HEK293 (cell line): ENCODE data around the gene HOXC5.

ENCODE experiments used
- GFI1B ChIP-seq: fragments of 450-650 bp; formaldehyde crosslinking; IDR thresholded peaks from 2 replicates; pipeline ENCODE4 v1.5.1; 2016; ENCODE audit warnings: missing biosample characterization, missing genetic modification characterization
- GLIS1 ChIP-seq: fragments of 450-650 bp; formaldehyde crosslinking; IDR thresholded peaks from 2 replicates; pipeline ENCODE4 v1.5.1; 2016; ENCODE audit warnings: missing biosample characterization, missing genetic modification characterization
- GLIS2 ChIP-seq: fragments of 450-650 bp; formaldehyde crosslinking; IDR thresholded peaks from 2 replicates; pipeline ENCODE4 v1.5.1; 2016; ENCODE audit warnings: missing biosample characterization, missing genetic modification characterization
- KLF1 ChIP-seq: fragments of 450-650 bp; formaldehyde crosslinking; IDR thresholded peaks from 2 replicates; pipeline ENCODE4 v1.5.1; 2016; ENCODE audit warnings: missing biosample characterization, missing genetic modification characterization
- OSR2 ChIP-seq: fragments of 450-650 bp; formaldehyde crosslinking; IDR thresholded peaks from 2 replicates; pipeline ENCODE4 v1.5.1; 2016; ENCODE audit warnings: missing biosample characterization, missing genetic modification characterization
- SP7 ChIP-seq: fragments of 450-650 bp; formaldehyde crosslinking; IDR thresholded peaks from 2 replicates; pipeline ENCODE4 v1.5.1; 2016; ENCODE audit warnings: missing biosample characterization, missing genetic modification characterization
- TCF7L2 ChIP-seq: IDR thresholded peaks from 2 replicates; pipeline ENCODE4 v1.6.1; 2011; ENCODE audit warnings: low read depth, mild to moderate bottlenecking, inconsistent platforms, low read length, moderate library complexity, borderline replicate concordance
- ZBTB20 ChIP-seq: fragments of 450-650 bp; formaldehyde crosslinking; IDR thresholded peaks from 2 replicates; pipeline ENCODE4 v1.5.1; 2016; ENCODE audit warnings: missing biosample characterization, missing genetic modification characterization
- ZEB2 ChIP-seq: fragments of 450-650 bp; formaldehyde crosslinking; IDR thresholded peaks from 2 replicates; pipeline ENCODE4 v1.5.1; 2016; ENCODE audit warnings: missing biosample characterization, missing genetic modification characterization
- ZIC2 ChIP-seq: fragments of 450-650 bp; formaldehyde crosslinking; IDR thresholded peaks from 2 replicates; pipeline ENCODE4 v1.5.1; 2016; ENCODE audit warnings: missing biosample characterization, missing genetic modification characterization
- ZNF16 ChIP-seq: fragments of 450-650 bp; formaldehyde crosslinking; IDR thresholded peaks from 2 replicates; pipeline ENCODE4 v1.5.1; 2016; ENCODE audit warnings: low read depth, missing biosample characterization, missing genetic modification characterization
- ZNF19 ChIP-seq: fragments of 450-650 bp; formaldehyde crosslinking; IDR thresholded peaks from 2 replicates; pipeline ENCODE4; 2016; ENCODE audit warnings: missing biosample characterization, missing genetic modification characterization, low read depth
- ZNF248 ChIP-seq: fragments of 450-650 bp; formaldehyde crosslinking; IDR thresholded peaks from 2 replicates; pipeline ENCODE4 v1.5.1; 2017; ENCODE audit warnings: missing biosample characterization, missing genetic modification characterization
- ZNF501 ChIP-seq: fragments of 450-650 bp; formaldehyde crosslinking; IDR thresholded peaks from 2 replicates; pipeline ENCODE4 v1.5.1; 2016; ENCODE audit warnings: missing biosample characterization, missing genetic modification characterization
- ZNF571 ChIP-seq: fragments of 450-650 bp; formaldehyde crosslinking; IDR thresholded peaks from 2 replicates; pipeline ENCODE4 v1.5.0; 2017; ENCODE audit warnings: missing biosample characterization, missing genetic modification characterization
- ZNF623 ChIP-seq: fragments of 450-650 bp; formaldehyde crosslinking; IDR thresholded peaks from 2 replicates; pipeline ENCODE4 v1.5.1; 2016; ENCODE audit warnings: missing biosample characterization, missing genetic modification characterization
- ZNF707 ChIP-seq: fragments of 450-650 bp; formaldehyde crosslinking; IDR thresholded peaks from 2 replicates; pipeline ENCODE4 v1.5.1; 2016; ENCODE audit warnings: missing biosample characterization, missing genetic modification characterization
- ZNF747 ChIP-seq: fragments of 450-650 bp; formaldehyde crosslinking; IDR thresholded peaks from 2 replicates; pipeline ENCODE4 v1.5.1; 2016; ENCODE audit warnings: missing biosample characterization, missing genetic modification characterization
- ZSCAN23 ChIP-seq: fragments of 450-650 bp; formaldehyde crosslinking; IDR thresholded peaks from 2 replicates; pipeline ENCODE4 v1.5.1; 2016; ENCODE audit warnings: missing biosample characterization, missing genetic modification characterization
- TF ChIP-seq, protein P1 (sequence below): fragments of 450-650 bp; formaldehyde crosslinking; conservative IDR thresholded peaks from 2 replicates; pipeline ENCODE4 v1.5.1; 2016; ENCODE audit warnings: low read depth, missing biosample characterization, missing genetic modification characterization
- TF ChIP-seq, protein P2 (sequence below): fragments of 450-650 bp; formaldehyde crosslinking; IDR thresholded peaks from 2 replicates; pipeline ENCODE4 v1.5.1; 2016; ENCODE audit warnings: missing biosample characterization, missing genetic modification characterization
- TF ChIP-seq, protein P3 (sequence below): fragments of 450-650 bp; formaldehyde crosslinking; conservative IDR thresholded peaks from 2 replicates; pipeline ENCODE4 v1.5.1; 2016; ENCODE audit warnings: low read depth, missing biosample characterization, missing genetic modification characterization
- TF ChIP-seq, protein P4 (sequence below): fragments of 450-650 bp; formaldehyde crosslinking; IDR thresholded peaks from 2 replicates; pipeline ENCODE4; 2016; ENCODE audit warnings: missing biosample characterization, missing genetic modification characterization
- TF ChIP-seq, protein P5 (sequence below): fragments of 450-650 bp; formaldehyde crosslinking; IDR thresholded peaks from 2 replicates; pipeline ENCODE4 v1.5.1; 2016; ENCODE audit warnings: missing biosample characterization, missing genetic modification characterization
- TF ChIP-seq, protein P6 (sequence below): fragments of 450-650 bp; formaldehyde crosslinking; IDR thresholded peaks from 2 replicates; pipeline ENCODE4 v1.5.1; 2017; ENCODE audit warnings: missing biosample characterization, missing genetic modification characterization

HOXC5 gene

DNA sequence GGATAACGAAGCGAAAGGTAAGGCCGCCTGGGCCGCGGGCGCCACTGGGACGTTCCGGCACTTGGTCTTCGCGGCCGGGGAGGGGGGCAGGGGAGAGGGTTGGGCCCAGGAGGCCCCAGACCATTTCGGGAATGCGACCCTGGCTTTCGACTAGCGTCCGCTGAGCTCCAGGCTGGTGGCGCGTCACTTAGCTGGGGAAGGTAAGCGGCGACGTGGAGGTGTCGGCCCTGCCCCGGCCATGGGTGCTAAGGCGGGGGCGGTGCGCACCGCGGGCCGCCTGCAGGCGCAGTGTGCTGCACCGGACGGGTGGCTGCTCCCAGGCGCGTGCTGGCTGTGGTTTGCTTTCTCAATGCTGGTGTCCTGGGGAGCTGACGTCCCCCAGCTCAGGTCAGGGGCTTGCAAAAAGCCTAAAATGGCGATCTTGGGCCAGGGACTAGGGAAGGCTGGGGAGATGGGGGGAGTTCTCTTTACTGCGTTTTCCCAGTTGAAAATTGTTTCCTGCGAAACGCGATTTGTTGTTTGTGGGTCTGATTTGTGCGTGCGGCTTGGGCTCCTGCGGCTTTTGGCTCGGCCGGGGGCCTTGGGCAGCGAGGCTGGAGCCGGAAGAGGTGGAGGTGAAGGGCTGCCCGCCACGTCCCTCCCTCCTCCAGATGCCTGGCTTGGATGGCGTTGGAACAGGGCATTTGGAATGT lies 46.7 kb upstream of the HOXC5 start (continued):
- TF ChIP-seq, protein P1, sequence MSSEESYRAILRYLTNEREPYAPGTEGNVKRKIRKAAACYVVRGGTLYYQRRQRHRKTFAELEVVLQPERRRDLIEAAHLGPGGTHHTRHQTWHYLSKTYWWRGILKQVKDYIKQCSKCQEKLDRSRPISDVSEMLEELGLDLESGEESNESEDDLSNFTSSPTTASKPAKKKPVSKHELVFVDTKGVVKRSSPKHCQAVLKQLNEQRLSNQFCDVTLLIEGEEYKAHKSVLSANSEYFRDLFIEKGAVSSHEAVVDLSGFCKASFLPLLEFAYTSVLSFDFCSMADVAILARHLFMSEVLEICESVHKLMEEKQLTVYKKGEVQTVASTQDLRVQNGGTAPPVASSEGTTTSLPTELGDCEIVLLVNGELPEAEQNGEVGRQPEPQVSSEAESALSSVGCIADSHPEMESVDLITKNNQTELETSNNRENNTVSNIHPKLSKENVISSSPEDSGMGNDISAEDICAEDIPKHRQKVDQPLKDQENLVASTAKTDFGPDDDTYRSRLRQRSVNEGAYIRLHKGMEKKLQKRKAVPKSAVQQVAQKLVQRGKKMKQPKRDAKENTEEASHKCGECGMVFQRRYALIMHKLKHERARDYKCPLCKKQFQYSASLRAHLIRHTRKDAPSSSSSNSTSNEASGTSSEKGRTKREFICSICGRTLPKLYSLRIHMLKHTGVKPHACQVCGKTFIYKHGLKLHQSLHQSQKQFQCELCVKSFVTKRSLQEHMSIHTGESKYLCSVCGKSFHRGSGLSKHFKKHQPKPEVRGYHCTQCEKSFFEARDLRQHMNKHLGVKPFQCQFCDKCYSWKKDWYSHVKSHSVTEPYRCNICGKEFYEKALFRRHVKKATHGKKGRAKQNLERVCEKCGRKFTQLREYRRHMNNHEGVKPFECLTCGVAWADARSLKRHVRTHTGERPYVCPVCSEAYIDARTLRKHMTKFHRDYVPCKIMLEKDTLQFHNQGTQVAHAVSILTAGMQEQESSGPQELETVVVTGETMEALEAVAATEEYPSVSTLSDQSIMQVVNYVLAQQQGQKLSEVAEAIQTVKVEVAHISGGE (tag by site-specific recombination): no peak
- TF ChIP-seq ZIC2 (tag by site-specific recombination): peak; percentile 88
- peak; percentile 32; the same call in 1 of the 2 replicates for TF ChIP-seq GLIS2 (tag by site-specific recombination)
- TF ChIP-seq ZNF571 (tag by site-specific recombination): no peak
- no peak for TF ChIP-seq ZSCAN23 (tag by site-specific recombination)
- TF ChIP-seq, protein P2, sequence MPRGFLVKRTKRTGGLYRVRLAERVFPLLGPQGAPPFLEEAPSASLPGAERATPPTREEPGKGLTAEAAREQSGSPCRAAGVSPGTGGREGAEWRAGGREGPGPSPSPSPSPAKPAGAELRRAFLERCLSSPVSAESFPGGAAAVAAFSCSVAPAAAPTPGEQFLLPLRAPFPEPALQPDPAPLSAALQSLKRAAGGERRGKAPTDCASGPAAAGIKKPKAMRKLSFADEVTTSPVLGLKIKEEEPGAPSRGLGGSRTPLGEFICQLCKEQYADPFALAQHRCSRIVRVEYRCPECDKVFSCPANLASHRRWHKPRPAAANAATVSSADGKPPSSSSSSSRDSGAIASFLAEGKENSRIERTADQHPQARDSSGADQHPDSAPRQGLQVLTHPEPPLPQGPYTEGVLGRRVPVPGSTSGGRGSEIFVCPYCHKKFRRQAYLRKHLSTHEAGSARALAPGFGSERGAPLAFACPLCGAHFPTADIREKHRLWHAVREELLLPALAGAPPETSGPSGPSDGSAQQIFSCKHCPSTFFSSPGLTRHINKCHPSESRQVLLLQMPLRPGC (tag by site-specific recombination): no peak
- no peak for TF ChIP-seq ZNF747 (tag by site-specific recombination)
- TF ChIP-seq ZNF16: no peak
- no peak for TF ChIP-seq ZNF19 (tag by site-specific recombination)
- TF ChIP-seq, protein P3, sequence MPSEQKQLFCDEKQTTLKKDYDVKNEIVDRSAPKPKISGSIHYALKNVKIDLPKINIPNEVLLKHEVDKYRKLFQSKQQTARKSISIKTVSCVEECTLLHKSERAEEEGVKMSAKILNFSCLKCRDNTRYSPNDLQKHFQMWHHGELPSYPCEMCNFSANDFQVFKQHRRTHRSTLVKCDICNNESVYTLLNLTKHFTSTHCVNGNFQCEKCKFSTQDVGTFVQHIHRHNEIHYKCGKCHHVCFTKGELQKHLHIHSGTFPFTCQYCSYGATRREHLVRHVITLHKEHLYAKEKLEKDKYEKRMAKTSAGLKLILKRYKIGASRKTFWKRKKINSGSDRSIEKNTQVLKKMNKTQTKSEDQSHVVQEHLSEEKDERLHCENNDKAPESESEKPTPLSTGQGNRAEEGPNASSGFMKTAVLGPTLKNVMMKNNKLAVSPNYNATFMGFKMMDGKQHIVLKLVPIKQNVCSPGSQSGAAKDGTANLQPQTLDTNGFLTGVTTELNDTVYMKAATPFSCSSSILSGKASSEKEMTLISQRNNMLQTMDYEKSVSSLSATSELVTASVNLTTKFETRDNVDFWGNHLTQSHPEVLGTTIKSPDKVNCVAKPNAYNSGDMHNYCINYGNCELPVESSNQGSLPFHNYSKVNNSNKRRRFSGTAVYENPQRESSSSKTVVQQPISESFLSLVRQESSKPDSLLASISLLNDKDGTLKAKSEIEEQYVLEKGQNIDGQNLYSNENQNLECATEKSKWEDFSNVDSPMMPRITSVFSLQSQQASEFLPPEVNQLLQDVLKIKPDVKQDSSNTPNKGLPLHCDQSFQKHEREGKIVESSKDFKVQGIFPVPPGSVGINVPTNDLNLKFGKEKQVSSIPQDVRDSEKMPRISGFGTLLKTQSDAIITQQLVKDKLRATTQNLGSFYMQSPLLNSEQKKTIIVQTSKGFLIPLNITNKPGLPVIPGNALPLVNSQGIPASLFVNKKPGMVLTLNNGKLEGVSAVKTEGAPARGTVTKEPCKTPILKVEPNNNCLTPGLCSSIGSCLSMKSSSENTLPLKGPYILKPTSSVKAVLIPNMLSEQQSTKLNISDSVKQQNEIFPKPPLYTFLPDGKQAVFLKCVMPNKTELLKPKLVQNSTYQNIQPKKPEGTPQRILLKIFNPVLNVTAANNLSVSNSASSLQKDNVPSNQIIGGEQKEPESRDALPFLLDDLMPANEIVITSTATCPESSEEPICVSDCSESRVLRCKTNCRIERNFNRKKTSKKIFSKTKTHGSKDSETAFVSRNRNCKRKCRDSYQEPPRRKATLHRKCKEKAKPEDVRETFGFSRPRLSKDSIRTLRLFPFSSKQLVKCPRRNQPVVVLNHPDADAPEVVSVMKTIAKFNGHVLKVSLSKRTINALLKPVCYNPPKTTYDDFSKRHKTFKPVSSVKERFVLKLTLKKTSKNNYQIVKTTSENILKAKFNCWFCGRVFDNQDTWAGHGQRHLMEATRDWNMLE (tag by site-specific recombination): no peak
- TF ChIP-seq ZBTB20 (tag by site-specific recombination): peak; percentile 48; the same call in 1 of the 2 replicates
- TF ChIP-seq, protein P4, sequence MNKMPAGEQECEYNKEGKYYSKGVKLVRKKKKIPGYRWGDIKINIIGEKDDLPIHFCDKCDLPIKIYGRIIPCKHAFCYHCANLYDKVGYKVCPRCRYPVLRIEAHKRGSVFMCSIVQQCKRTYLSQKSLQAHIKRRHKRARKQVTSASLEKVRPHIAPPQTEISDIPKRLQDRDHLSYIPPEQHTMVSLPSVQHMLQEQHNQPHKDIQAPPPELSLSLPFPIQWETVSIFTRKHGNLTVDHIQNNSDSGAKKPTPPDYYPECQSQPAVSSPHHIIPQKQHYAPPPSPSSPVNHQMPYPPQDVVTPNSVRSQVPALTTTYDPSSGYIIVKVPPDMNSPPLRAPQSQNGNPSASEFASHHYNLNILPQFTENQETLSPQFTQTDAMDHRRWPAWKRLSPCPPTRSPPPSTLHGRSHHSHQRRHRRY: no peak
- no peak for TF ChIP-seq TCF7L2
- TF ChIP-seq OSR2: no peak
- TF ChIP-seq, protein P5, sequence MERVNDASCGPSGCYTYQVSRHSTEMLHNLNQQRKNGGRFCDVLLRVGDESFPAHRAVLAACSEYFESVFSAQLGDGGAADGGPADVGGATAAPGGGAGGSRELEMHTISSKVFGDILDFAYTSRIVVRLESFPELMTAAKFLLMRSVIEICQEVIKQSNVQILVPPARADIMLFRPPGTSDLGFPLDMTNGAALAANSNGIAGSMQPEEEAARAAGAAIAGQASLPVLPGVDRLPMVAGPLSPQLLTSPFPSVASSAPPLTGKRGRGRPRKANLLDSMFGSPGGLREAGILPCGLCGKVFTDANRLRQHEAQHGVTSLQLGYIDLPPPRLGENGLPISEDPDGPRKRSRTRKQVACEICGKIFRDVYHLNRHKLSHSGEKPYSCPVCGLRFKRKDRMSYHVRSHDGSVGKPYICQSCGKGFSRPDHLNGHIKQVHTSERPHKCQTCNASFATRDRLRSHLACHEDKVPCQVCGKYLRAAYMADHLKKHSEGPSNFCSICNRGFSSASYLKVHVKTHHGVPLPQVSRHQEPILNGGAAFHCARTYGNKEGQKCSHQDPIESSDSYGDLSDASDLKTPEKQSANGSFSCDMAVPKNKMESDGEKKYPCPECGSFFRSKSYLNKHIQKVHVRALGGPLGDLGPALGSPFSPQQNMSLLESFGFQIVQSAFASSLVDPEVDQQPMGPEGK: peak; percentile 72
- TF ChIP-seq GLIS1 (tag by site-specific recombination): peak; percentile 43; the same call in 1 of the 2 replicates
- no peak for TF ChIP-seq ZNF623
- TF ChIP-seq, protein P6, sequence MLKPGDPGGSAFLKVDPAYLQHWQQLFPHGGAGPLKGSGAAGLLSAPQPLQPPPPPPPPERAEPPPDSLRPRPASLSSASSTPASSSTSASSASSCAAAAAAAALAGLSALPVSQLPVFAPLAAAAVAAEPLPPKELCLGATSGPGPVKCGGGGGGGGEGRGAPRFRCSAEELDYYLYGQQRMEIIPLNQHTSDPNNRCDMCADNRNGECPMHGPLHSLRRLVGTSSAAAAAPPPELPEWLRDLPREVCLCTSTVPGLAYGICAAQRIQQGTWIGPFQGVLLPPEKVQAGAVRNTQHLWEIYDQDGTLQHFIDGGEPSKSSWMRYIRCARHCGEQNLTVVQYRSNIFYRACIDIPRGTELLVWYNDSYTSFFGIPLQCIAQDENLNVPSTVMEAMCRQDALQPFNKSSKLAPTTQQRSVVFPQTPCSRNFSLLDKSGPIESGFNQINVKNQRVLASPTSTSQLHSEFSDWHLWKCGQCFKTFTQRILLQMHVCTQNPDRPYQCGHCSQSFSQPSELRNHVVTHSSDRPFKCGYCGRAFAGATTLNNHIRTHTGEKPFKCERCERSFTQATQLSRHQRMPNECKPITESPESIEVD (tag by site-specific recombination): no peak
- no peak for TF ChIP-seq GFI1B
- TF ChIP-seq SP7 (tag by site-specific recombination): peak; percentile 22; the same call in 1 of the 2 replicates
- TF ChIP-seq ZEB2: no peak
- peak; percentile 32; the same call in 1 of the 2 replicates for TF ChIP-seq ZNF501 (tag by site-specific recombination)
- no peak for TF ChIP-seq KLF1 (tag by site-specific recombination)
- no peak for TF ChIP-seq ZNF248
- TF ChIP-seq ZNF707: no peak
